ENCODE data around the gene COL5A1. TPM values are rescaled to one million over a fixed set of nuclear protein-coding genes. Genes with fewer than 3 reads are reported as not detected.

COL5A1 gene
- total RNA-seq, 1 experiment from 2014 or later = 5.4 TPM

DNA sequence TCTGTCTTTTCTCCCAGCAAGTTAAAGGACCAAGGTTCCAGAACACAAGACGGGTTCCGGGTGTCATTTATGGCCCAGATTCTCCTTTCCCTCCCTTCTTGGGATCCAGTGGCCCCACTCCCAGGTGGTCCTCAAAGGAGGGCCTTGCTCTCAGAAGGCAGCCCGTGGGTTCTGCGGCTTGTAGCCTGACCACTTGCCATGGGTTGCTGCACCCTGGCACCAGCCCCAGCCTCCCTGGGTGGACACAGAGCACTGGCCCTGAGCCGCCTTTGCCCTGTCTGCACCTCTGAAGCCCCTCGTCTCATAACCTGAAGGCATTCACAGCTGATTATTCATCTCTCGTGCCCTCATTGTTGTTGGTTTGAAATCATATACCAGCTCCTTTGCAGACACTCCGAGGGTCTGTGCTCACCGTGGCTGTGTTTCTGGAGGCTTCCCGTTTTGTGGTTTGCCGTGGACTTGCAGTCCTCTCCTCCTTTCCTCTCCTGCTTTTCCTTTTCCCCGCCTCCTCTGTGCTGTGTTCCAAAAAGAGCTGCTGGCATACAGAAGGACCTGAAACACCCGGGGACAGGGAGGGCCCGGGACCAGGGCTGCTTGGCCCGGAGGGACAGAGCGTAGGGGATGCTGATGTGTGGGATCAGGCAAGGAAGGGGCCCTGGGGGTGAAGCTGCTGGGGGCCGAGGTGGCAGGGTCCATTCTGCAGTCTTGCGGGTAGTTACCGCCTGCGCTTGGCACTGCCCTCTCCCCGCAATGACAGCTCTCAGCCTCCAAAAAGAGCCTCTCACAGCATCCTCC, 189.5 kb downstream of the COL5A1 start:
- no peak for DNase-seq (ENCODE audit: low read depth)

DNA sequence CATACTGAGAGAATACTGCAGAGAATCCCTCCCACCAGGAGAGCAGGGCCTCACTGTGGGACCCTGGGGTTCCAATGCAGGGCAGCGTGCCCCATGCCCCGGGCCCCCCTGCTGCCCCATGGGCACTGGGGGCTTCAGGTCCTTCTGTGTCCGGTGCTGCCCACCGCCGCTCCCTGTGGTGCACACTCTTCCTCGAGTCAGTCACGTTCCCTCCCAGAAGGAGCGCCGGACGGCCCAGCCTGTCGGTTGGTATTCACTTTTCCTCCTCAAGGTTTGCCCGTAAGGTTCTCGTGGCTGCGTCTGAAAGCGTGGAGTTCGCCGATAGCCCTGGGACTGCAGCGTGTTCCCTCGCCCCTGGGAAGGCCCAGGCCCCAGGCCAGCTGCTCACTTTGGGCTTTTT, 190.9 kb downstream of the COL5A1 start:
- no peak for DNase-seq (ENCODE audit: low read depth)

DNA sequence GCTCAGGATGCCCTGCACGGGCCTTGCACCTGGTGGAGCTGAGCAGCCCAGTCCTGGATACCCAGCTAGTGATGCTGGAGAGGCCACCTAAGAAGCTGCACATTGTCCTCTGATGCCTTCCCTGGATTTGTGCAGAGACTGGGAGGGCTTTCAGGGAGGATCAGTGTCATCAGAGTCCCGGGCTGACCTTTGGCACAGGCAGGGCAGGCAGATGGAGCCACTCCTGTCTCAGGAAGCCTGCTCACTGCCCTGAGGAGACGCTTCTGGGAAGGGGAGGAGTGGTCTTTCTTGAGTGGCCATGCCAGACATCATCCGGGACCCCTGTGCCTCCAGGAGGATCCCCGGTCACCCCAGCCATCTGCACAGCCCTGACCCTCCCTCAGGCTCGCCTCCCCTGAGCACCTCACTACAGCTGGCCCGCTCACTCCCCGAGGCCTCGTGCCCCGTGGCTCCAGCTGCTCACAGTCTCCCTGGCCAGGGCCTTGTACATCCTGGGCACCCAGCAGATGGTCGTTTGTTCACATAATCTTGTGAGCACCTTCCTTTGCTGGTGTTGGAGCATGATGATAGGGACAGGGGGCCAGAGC, 191.8 kb downstream of the COL5A1 start:
- no peak for DNase-seq (ENCODE audit: low read depth)

DNA sequence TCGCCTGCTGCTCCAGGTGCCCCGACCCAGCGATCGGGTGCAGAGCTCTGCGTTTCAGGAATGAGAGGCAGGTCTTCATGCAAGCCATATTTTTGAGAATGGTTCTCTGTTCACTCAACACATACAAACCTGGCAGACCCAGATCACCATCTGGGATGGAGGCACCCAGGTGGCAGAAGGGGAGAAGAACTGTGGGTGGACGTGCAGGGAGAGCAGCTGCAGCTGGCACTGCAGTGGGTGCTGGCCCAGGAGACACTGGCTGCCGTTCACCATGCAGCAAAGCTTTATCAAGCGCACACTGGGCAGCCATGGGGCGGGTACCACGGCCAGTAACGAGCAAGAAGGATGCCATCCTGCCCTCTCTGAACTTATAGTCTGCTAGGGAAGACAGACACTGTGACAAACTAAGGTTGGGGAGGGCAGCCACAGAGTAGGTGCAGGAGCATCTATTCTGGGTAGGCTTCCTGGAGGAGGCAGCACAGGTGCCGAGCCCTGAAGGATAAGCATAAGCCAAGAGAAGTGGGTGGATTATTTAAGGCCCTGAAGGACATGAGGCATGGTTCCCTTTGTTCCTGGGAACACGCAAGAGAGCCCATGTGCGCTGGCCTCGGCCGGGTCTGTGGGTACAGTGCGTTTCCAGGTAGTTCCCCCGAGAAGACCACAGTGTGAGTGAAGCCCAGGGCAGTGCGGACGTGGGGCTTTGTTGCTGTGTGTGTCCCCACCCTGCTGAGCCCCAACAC, 192.8 kb downstream of the COL5A1 start:
- DNase-seq (ENCODE audit: low read depth) = no peak

DNA sequence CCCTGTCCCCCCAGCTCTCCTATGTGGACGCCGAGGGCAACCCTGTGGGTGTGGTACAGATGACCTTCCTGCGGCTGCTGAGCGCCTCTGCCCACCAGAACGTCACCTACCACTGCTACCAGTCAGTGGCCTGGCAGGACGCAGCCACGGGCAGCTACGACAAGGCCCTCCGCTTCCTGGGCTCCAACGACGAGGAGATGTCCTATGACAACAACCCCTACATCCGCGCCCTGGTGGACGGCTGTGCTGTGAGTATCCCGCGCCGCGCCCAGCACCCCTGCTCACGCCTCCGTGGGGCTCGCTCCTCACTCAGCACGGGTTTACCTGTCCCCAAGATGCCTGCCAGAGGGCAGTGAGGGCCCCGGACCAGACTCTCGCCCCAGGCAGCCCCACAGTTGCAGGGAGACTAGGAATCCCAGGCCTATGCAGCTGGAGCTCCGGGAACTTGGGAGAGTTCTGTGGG, 193.4 kb downstream of the COL5A1 start:
- DNase-seq (ENCODE audit: low read depth) = no peak

DNA sequence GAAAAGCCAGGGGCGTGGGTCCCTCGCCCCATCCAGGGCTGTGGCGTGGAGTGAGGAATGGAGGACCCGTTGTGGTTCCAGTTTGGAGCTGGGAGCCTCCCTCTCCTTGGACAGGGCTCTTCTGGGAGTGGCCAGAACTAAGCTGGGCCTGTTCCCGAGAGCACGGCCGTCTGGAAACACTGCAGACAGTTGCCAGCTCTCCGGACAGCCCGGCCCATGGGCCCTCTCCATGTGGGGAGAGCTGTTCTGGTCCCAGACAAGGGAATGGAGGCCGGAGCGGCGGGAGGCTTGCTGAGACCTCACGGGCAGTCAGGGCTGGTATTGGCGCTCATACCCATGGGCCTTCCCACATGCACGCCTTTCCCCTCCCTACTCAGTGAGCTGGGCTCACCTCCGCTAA, 193.8 kb downstream of the COL5A1 start:
- DNase-seq (ENCODE audit: low read depth) = no peak

DNA sequence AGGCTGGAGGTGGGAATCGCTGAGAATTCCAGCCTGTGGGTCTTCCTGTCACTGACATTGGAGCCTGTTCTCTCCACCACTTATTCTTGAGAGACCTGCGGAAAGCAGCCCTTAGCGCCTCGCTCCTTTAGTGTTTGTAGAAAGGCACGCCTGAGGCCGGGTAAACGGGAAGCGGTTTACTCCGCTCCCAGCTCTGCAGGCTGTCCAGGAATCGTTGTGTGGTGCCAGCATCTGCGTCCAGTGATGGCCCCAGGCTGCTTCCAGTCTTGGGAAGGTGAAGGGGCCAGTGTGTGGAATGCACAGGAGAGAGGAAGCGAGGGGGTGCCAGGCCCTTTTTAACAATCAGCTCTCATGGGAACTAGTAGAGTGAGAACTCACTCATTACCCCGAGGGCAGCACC, 194.4 kb downstream of the COL5A1 start:
- no peak for DNase-seq (ENCODE audit: low read depth)

DNA sequence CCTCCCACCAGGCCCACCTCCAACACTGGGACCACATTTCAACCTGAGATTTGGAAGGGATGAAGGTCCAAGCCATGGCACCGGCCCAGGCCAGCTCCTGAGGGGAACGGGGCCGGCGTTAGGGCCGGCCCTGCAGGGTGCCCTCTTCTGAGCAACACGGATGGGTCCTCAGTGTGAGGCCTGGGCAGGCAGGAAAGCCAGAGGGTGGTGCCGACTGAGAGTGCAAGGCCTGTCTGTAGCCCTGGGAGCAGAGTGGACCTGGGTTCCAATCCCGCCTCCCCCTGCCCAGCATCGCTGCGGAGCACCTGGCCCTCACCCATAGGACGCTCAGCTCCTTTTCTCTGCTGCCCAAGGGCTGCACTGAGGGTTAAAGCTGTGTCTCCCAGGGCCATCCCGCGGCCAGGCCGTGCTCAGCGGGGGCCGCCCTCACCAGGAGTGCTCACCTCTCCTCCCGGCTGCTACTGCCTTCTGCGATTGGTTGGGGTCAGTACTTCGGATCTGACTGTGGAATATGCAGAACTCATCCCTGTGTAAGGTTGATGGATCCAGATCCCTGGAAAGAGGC, 194.9 kb downstream of the COL5A1 start:
- DNase-seq (ENCODE audit: low read depth) = no peak

DNA sequence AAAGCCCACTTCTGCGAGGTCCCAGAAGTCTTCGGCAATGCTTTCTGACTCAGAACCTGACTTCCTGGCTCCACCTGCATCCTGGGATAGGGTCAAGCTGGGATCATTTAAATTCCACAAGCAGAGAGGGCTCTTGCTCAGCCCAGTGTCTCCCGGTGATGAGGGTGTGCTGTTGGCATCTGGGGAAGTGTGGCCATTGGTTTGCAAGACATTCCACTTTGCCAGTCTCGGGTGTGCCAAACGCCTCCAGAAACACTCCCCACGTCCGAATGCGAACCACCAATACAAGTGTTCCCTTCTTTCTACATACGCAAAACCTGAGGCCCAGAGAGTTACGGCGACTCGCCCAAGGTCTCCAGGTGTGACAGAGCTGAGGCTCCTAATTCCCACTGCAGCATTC, 195.9 kb downstream of the COL5A1 start:
- peak; percentile 77 for DNase-seq (ENCODE audit: low read depth)

DNA sequence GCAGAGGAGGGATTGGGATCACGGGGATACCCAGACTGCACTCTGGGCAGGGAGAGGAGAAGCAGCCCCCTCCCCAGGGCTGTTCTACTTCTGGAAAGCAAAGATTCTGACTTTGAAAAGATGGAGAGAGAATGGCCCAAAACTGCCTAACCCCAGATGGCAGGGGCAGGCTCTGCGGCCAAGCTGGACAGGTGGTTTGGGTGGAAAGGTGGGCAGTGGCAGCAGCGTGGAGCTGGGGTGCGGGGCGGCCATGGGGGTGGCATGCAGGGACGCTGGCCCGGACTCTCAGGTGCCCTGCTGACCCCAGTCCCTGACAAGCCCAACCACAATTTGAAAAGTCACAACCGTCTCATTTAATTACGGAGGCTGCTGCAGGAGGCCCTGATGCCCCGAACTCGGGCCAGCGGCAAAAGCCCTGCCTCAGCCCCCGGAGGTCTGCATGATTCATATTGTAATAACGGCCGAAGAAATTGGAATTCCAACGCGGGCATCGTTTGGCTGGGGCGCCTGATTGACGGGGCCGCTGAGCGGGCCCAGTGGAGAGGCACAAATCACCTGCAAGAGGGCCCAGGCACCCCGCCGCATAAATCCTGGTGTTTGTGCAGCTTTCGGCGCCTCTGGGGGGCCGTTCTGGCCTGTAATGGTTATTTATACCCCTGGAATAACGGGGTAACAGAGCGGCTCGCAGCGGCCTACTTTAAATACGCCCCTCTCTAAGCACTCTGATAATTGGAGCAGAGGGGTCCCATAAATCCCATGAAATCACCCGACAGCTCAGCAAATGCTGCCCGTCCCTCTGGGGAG, 197.2 kb downstream of the COL5A1 start:
- no peak for DNase-seq (ENCODE audit: low read depth)

DNA sequence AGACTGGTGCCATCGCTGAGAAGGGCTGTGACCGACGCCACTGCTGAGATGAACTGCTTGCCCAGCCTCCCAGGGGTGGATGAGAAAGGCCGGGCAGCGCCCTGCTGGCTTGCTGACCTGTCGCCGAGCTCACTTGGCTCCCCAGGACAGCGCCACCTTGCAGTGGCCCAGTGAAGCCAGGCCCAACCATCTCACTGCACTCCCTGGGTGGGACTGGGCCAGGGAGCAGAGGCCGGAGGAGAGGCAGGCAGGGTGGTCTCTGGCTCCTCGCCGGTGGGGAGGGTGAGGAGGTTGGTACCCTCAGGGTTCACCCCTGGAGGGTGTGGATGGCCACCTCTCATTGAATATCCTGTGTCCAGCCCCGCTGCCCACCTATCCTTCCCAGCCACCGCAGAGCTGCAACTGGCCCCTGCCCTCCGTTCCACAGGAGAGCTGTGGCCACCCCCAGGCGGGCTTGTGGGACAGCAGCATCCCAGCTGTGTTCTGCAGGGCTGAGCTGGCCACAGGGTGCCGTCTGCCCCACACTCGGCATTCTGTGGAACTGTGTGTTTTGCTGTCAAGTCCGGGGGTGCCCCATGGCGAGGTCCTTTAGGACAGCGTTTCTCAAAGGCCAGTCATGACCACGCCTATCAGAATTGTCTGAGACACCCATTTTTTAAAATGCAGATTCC, 198.0 kb downstream of the COL5A1 start:
- no peak for DNase-seq (ENCODE audit: low read depth)

DNA sequence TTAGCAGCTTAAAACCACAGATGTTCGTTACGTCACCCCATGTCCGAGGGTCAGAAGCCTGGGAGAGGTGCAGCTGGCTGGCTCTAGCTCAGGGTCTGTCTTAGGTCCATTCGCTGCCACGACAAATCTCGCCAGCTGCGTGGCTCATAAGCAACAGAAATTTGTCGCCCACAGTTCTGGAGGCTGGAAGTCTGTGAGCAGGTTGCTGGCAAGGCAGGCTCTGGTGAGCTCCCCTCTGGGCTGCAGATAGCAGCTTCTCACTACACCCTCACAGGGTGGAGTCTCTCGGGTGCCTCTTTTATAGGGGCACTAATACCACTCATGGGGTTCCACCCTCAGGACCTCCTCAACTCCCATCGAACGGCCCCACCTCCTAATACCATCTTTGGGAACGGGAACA, 198.9 kb downstream of the COL5A1 start:
- DNase-seq (ENCODE audit: low read depth) = no peak

DNA sequence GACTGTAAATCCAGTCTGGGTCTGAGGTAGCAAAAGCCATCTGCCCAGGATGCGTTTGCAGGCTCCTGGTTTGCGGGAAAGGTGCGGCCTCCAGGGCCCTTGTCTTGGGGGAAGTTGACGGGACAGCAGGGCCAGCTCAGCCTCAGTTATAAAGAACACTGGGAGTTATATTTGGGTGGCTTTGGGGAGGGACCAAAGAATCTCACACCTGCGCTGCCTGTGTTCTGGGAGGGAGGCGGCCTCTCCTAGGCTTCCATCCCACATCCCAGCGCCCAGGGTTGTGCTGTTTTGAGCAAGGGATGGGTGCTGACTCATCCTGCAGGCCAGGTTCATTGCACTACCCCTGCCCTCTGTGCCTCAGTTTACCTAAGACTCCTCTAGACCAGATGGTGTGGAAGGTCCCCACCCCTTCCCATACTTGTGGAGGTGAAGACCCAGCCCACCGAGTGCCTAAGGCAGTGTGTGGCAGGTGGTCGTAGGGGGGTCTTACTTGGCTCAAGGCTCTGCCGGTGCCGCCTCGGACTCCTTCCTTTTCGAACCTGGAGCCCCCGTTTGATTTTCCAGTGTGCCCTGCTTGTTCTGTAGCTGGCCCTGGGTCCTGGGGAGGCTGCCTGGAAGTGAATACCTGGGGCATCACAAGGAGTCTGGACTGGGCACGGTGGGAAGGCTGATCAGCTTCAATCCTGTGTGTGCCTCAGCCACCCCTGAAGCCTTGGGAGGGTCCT, 199.7 kb downstream of the COL5A1 start:
- DNase-seq (ENCODE audit: low read depth) = no peak

DNA sequence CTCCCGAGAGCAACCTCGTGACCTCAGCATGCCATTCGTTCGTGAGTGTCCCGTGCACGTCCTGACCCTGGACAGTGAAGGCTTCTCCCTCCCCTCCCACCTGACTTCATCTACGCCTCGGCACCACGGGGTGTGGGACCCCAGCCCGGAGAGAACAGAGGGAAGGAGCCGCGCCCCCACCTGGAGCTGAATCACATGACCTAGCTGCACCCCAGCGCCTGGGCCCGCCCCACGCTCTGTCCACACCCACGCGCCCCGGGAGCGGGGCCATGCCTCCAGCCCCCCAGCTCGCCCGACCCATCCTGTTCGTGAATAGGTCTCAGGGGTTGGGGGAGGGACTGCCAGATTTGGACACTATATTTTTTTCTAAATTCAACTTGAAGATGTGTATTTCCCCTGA, 200.7 kb downstream of the COL5A1 start:
- DNase-seq (ENCODE audit: low read depth) = no peak

DNA sequence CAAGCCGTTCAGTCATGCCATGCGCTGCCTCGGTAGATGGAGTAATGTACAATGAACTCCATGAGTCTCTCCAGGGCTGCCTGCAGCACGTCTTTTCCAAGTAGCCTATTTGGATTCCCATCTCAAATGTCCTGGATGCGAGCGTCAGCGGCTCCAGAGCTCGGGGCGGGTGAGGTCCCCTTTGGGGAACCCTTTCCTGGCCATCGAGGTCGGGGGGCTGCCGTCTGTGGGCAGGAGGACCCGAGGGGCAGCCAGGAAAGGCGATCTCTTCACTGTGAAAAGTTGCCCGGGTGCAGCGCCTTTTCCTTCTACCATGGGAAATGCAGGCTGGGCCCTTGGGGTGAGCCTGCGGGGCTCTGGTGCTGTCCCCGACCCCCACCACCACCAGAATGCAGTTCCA, 202.1 kb downstream of the COL5A1 start:
- DNase-seq (ENCODE audit: low read depth) = no peak

DNA sequence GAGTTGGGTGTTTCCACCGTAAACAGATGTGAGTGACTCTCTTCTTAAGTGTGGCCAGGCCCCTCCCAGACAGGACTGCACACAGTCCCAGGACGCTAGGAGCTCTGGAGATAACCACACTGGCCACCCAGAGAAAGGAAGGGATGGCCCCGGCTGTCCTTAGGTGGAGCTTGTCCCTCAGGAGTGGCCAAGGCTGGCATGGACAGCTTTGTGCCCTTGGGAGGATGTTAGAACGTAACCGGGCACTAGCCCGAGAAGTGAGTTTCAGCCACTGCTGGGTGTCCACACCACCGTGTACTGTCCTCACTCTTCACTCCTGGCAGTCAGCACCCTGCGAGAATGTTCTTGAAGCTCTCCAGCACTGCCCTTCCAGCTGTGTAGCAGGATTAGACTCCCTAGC, 203.2 kb downstream of the COL5A1 start:
- no peak for DNase-seq (ENCODE audit: low read depth)

DNA sequence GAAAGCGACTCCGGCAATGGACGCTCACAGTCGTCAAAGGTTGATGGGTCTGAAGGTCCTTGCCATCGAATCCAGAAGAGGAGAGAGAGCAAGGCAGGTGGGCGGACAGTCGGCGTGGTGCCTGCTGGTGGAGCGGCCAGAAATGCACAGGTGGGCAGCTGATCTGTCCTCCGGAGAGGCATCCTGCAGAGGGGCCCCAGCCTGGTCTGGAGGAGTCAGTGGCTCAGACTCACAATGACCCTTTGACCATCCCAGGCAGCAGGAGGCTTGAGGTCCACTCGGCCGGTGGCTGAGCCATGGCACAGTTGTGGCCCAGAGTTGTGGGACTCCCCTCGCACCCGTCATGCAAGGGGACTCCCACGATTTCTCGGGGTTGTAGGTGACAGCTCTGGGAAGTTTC, 204.6 kb downstream of the COL5A1 start:
- no peak for DNase-seq (ENCODE audit: low read depth)

DNA sequence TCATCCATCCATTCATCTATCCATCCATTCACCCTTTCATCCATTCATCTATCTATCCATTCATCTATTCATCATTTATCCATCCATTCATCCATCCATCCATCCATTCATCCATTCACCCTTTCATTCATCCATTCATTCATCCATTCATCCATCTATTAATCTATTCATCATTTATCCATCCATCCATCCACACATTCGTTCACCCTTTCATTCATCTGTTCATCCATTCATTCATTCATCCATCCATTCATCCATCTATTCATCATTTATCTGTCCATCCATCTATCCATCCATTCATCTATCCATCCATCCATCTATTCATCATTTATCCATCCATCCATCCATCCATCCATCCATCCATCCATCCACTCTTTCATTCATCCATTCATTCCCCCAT, 205.1 kb downstream of the COL5A1 start:
- DNase-seq (ENCODE audit: low read depth) = no peak

DNA sequence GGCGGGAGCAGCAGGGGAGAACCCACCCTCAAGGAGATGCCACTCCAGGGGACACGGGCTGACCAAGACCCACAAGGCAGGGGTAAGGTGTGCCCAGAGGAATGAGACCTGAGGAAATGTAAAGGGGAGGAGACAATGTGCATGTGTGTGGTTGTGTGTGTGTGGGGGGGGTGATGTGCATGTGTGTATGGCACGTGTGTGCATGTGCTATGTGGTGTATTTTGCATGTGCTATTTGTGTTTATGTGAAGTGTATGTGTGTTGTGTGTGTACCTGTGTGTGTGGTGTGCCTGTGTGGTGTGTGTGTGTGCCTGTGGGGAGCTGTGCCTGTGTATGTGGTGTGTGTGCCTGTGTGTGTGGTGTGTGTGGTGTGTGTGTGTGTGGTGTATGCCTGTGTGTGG, 205.5 kb downstream of the COL5A1 start:
- no peak for DNase-seq (ENCODE audit: low read depth)

Data from HT1080 (cell line).